ENCODE data around the gene SMAD2. TPM values are rescaled to one million over a fixed set of nuclear protein-coding genes. Genes with fewer than 3 reads are reported as not detected.

The SMAD2 gene
- total and polyA plus RNA-seq, 2 of the 8 experiments (the other 6 are each of a cell fraction or from before 2014, with no cell fraction given), result 28.4 to 124 TPM

DNA sequence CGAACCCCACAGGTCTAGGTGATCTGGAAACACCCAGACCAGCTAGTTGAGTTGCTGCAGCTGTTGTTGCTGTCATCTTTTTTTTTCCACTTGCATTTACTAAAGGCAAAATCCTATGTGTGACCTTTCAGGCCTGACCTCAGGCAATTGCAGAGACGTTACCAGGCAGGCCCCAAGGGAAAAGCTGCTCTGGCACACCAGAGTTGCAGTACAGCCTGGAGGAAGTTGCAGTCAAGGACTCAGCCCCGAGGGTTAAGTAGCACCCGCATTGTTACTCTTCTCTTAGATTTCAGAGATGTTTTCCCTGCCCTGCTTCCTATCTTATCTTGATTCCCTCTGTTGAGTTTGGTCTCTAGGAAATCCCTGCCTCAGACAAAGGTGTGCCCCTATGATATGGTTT, 45.2 kb upstream of the SMAD2 start (continued):
- TF ChIP-seq, protein P1, sequence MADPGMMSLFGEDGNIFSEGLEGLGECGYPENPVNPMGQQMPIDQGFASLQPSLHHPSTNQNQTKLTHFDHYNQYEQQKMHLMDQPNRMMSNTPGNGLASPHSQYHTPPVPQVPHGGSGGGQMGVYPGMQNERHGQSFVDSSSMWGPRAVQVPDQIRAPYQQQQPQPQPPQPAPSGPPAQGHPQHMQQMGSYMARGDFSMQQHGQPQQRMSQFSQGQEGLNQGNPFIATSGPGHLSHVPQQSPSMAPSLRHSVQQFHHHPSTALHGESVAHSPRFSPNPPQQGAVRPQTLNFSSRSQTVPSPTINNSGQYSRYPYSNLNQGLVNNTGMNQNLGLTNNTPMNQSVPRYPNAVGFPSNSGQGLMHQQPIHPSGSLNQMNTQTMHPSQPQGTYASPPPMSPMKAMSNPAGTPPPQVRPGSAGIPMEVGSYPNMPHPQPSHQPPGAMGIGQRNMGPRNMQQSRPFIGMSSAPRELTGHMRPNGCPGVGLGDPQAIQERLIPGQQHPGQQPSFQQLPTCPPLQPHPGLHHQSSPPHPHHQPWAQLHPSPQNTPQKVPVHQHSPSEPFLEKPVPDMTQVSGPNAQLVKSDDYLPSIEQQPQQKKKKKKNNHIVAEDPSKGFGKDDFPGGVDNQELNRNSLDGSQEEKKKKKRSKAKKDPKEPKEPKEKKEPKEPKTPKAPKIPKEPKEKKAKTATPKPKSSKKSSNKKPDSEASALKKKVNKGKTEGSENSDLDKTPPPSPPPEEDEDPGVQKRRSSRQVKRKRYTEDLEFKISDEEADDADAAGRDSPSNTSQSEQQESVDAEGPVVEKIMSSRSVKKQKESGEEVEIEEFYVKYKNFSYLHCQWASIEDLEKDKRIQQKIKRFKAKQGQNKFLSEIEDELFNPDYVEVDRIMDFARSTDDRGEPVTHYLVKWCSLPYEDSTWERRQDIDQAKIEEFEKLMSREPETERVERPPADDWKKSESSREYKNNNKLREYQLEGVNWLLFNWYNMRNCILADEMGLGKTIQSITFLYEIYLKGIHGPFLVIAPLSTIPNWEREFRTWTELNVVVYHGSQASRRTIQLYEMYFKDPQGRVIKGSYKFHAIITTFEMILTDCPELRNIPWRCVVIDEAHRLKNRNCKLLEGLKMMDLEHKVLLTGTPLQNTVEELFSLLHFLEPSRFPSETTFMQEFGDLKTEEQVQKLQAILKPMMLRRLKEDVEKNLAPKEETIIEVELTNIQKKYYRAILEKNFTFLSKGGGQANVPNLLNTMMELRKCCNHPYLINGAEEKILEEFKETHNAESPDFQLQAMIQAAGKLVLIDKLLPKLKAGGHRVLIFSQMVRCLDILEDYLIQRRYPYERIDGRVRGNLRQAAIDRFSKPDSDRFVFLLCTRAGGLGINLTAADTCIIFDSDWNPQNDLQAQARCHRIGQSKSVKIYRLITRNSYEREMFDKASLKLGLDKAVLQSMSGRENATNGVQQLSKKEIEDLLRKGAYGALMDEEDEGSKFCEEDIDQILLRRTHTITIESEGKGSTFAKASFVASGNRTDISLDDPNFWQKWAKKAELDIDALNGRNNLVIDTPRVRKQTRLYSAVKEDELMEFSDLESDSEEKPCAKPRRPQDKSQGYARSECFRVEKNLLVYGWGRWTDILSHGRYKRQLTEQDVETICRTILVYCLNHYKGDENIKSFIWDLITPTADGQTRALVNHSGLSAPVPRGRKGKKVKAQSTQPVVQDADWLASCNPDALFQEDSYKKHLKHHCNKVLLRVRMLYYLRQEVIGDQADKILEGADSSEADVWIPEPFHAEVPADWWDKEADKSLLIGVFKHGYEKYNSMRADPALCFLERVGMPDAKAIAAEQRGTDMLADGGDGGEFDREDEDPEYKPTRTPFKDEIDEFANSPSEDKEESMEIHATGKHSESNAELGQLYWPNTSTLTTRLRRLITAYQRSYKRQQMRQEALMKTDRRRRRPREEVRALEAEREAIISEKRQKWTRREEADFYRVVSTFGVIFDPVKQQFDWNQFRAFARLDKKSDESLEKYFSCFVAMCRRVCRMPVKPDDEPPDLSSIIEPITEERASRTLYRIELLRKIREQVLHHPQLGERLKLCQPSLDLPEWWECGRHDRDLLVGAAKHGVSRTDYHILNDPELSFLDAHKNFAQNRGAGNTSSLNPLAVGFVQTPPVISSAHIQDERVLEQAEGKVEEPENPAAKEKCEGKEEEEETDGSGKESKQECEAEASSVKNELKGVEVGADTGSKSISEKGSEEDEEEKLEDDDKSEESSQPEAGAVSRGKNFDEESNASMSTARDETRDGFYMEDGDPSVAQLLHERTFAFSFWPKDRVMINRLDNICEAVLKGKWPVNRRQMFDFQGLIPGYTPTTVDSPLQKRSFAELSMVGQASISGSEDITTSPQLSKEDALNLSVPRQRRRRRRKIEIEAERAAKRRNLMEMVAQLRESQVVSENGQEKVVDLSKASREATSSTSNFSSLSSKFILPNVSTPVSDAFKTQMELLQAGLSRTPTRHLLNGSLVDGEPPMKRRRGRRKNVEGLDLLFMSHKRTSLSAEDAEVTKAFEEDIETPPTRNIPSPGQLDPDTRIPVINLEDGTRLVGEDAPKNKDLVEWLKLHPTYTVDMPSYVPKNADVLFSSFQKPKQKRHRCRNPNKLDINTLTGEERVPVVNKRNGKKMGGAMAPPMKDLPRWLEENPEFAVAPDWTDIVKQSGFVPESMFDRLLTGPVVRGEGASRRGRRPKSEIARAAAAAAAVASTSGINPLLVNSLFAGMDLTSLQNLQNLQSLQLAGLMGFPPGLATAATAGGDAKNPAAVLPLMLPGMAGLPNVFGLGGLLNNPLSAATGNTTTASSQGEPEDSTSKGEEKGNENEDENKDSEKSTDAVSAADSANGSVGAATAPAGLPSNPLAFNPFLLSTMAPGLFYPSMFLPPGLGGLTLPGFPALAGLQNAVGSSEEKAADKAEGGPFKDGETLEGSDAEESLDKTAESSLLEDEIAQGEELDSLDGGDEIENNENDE (IDR thresholded peaks at IDR 0.05; ENCODE audit: insufficient replicate concordance, low read length), result no peak
- TF ChIP-seq HDAC6 (IDR thresholded peaks at IDR 0.05; ENCODE audit: low read depth, low read length) (no peak), POLR2AphosphoS5 (IDR thresholded peaks at IDR 0.05; ENCODE audit: low read depth, low read length) (no peak), YY1 (IDR thresholded peaks at IDR 0.05; ENCODE audit: low read depth, low read length) (no peak), CREB1 (IDR thresholded peaks at IDR 0.05) (no peak), ASH2L (IDR thresholded peaks at IDR 0.05; ENCODE audit: low read length) (no peak), BACH1 (IDR thresholded peaks at IDR 0.05; ENCODE audit: low read length) (no peak), PHF8 (conservative IDR thresholded peaks at IDR 0.05; ENCODE audit: low read depth, low read length) (no peak), RBBP5 (IDR thresholded peaks at IDR 0.05; ENCODE audit: borderline replicate concordance, low read depth, low read length) (no peak)
- TF ChIP-seq, protein P2, sequence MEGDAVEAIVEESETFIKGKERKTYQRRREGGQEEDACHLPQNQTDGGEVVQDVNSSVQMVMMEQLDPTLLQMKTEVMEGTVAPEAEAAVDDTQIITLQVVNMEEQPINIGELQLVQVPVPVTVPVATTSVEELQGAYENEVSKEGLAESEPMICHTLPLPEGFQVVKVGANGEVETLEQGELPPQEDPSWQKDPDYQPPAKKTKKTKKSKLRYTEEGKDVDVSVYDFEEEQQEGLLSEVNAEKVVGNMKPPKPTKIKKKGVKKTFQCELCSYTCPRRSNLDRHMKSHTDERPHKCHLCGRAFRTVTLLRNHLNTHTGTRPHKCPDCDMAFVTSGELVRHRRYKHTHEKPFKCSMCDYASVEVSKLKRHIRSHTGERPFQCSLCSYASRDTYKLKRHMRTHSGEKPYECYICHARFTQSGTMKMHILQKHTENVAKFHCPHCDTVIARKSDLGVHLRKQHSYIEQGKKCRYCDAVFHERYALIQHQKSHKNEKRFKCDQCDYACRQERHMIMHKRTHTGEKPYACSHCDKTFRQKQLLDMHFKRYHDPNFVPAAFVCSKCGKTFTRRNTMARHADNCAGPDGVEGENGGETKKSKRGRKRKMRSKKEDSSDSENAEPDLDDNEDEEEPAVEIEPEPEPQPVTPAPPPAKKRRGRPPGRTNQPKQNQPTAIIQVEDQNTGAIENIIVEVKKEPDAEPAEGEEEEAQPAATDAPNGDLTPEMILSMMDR (IDR thresholded peaks at IDR 0.05; ENCODE audit: control extremely low read depth in 1 of 3, insufficient read depth in 1 of 3, low read depth in 1 of 3, low read length in 3 of 3), result no peak
